NCI-H187 (cell line): ENCODE results near the gene TMEFF1.

Source experiments
- DNase-seq, 2 experiments: peaks; one replicate each; lab custom pipeline; 2025; lab: John Stamatoyannopoulos, UW

The TMEFF1 gene

GRCh38 chr9:100619194-100619593, 146.2 kb downstream of the TMEFF1 start:
- no peak for DNase-seq

GRCh38 chr9:100619665-100620064, 146.7 kb downstream of the TMEFF1 start:
- no peak for DNase-seq

- DNase-seq = no peak
Measured at GRCh38 chr9:100623969-100624368, 151.0 kb downstream of the TMEFF1 start.

GRCh38 chr9:100626949-100627348, 154.0 kb downstream of the TMEFF1 start:
- DNase-seq = no peak
